GM23248 (cell line): ENCODE results near the gene IL32. TPM values are rescaled to one million over a fixed set of nuclear protein-coding genes. Genes with fewer than 3 reads are reported as not detected.
A peak's percentile ranks its signal among the peaks of the same experiment; 100 is the strongest.

Source experiments
- DNase-seq: peaks from one replicate; pipeline ENCODE4 v3.0.0-alpha.2; 2015
- H2AFZ ChIP-seq: fragments of 200-600 bp; sonication (generic); 2 replicates; pipeline ENCODE4 v1.6.1; 2016; ENCODE audit warnings: antibody characterized with exemption
- H3F3A ChIP-seq: fragments of 200-600 bp; sonication (generic); 2 replicates; pipeline ENCODE4 v1.6.1; 2016; ENCODE audit warnings: mild to moderate bottlenecking, antibody characterized with exemption, mixed run types; ENCODE audit not compliant: insufficient read depth
- H3K27ac ChIP-seq: fragments of 200-600 bp; sonication (generic); 2 replicates; pipeline ENCODE4 v1.5.1; 2016; ENCODE audit warnings: mild to moderate bottlenecking
- H3K27me3 ChIP-seq: fragments of 200-600 bp; sonication (generic); replicated peaks from 2 replicates; pipeline ENCODE4 v1.6.1; 2016; ENCODE audit warnings: mild to moderate bottlenecking; ENCODE audit not compliant: insufficient read depth
- H3K36me3 ChIP-seq: fragments of 200-600 bp; sonication (generic); 2 replicates; pipeline ENCODE4 v1.6.1; 2016; ENCODE audit warnings: low read depth, mild to moderate bottlenecking
- H3K4me1 ChIP-seq: fragments of 200-600 bp; sonication (generic); 2 replicates; pipeline ENCODE4 v1.6.1; 2016; ENCODE audit warnings: mild to moderate bottlenecking; ENCODE audit not compliant: insufficient read depth
- H3K4me2 ChIP-seq: fragments of 200-600 bp; sonication (generic); one replicate; pipeline ENCODE4 v1.6.1; 2016; ENCODE audit warnings: mild to moderate bottlenecking; ENCODE audit not compliant: unreplicated experiment
- H3K4me3 ChIP-seq: fragments of 200-600 bp; sonication (generic); 2 replicates; pipeline ENCODE4 v1.5.1; 2016; ENCODE audit warnings: mild to moderate bottlenecking
- H3K79me2 ChIP-seq: fragments of 200-600 bp; sonication (generic); 2 replicates; pipeline ENCODE4 v1.6.1; 2016; ENCODE audit warnings: mild to moderate bottlenecking; ENCODE audit not compliant: insufficient read depth
- H3K9ac ChIP-seq: fragments of 200-600 bp; sonication (generic); 2 replicates; pipeline ENCODE4 v1.6.1; 2016; ENCODE audit warnings: mild to moderate bottlenecking
- H3K9me2 ChIP-seq: fragments of 200-600 bp; sonication (generic); 2 replicates; pipeline ENCODE4 v1.6.1; 2016; ENCODE audit warnings: mixed run types, mild to moderate bottlenecking, moderate library complexity; ENCODE audit not compliant: insufficient read depth
- H3K9me3 ChIP-seq: fragments of 200-600 bp; sonication (generic); one replicate; pipeline ENCODE4 v1.6.1; 2017; ENCODE audit warnings: low read depth
- H4K20me1 ChIP-seq: fragments of 200-600 bp; sonication (generic); 2 replicates; pipeline ENCODE4 v1.6.0; 2016; ENCODE audit not compliant: insufficient read depth
- EZH2 ChIP-seq: fragments of 200-600 bp; sonication (generic); IDR thresholded peaks from 2 replicates; pipeline ENCODE4 v1.6.1; 2018; ENCODE audit warnings: antibody characterized with exemption, mild to moderate bottlenecking; ENCODE audit not compliant: insufficient read depth, poor library complexity, severe bottlenecking
- EZH2phosphoT487 ChIP-seq: fragments of 200-600 bp; sonication (generic); IDR thresholded peaks from 2 replicates; pipeline ENCODE4 v1.6.1; 2018; ENCODE audit warnings: antibody characterized with exemption, moderate library complexity, mild to moderate bottlenecking, low read depth; ENCODE audit not compliant: insufficient read depth
- WGBS, 2 experiments: methylation state at CpG; one replicate each; pipeline ENCODE4 v1.1.6; 2015 to 2017; ENCODE audit warnings: low lambda C conversion rate in 2 of 2, low coverage in 1 of 2; ENCODE audit errors: missing lambda C conversion rate in 2 of 2; 5-methylcytosine and 5-hydroxymethylcytosine counted together
- in situ Hi-C: fragments of 300-500 bp; cut with MboI; formaldehyde crosslinking; loops from 2 replicates; pipeline ENCODE4 v1.15.0; 2020
- polyA plus RNA-seq: library from polyadenylated mRNA; unstranded; fragments of >200 nt; fragmentation: Nextera tagmentation; extraction: Ambion mirVana; gene quantifications from 2 replicates; pipeline ENCODE4 v1.2.1, GENCODE V29; 2016
- total RNA-seq: library from RNA; depleted of rRNA; stranded (reverse); fragments of >200 nt; shearing (Covaris generic); gene quantifications from 2 replicates; pipeline ENCODE4 v1.2.3, GENCODE V29; 2014

IL32 gene
- total and polyA plus RNA-seq, 2 experiments from 2014 or later, result 0.76 to 1.0 TPM

GRCh38 chr16:3038256-3038655 is 27.2 kb upstream of the IL32 start:
- H3K9me2 ChIP-seq, result no peaks in the 10 kb centered on the region
- H3K27me3 ChIP-seq, result peaks cover 40% of the 10 kb centered on the region
- H3K4me3 ChIP-seq, result no peak overlapping the region
- H3K9me3 ChIP-seq, result no peaks in the 10 kb centered on the region
- H3K4me1 ChIP-seq, result no peaks in the 10 kb centered on the region
- WGBS, 2 experiments, result 22 to 27% methylated on average over 11 of the region's 11 CpGs
- no peak overlapping the region for H3K27ac ChIP-seq
- peak; percentile 10 for DNase-seq
- H3K79me2 ChIP-seq, result no peaks in the 10 kb centered on the region
- H3K9ac ChIP-seq, result no peak overlapping the region
- no peaks in the 10 kb centered on the region for H3F3A ChIP-seq
- in situ Hi-C loops, result no loop called here
- H2AFZ ChIP-seq, result no peak overlapping the region
- no peak for TF ChIP-seq EZH2
- TF ChIP-seq EZH2phosphoT487, result no peak
- H4K20me1 ChIP-seq, result no peaks in the 10 kb centered on the region
- H3K36me3 ChIP-seq, result no peaks in the 10 kb centered on the region
- H3K4me2 ChIP-seq, result no peak overlapping the region

DNA sequence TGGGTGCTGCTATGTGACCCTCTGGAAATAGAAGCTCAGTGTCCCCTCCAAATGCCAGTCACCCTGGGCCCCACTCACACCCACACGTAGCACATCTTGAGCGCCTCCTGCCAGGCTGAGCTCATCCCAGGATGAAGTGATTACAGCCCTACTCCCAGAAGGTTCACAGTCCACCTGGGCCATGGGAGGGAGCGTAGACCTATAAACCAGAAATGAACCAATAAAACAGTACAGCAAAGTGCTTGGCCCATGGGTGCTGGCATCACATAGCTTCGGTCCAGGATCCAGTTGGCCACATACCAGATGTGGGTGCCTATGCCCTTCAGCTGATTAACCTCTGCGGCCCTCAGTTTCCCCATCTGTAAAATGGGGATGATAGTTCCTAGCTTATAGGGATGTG is 26.5 kb upstream of the IL32 start:
- Histone ChIP-seq H2AFZ (no peak overlapping the region), H3K79me2 (no peaks in the 10 kb centered on the region), H3K9me3 (no peaks in the 10 kb centered on the region), H3K4me2 (no peak overlapping the region), H4K20me1 (no peaks in the 10 kb centered on the region), H3K4me1 (no peaks in the 10 kb centered on the region), H3K9ac (no peak overlapping the region), H3K4me3 (no peak overlapping the region), H3K9me2 (no peaks in the 10 kb centered on the region), H3K36me3 (no peaks in the 10 kb centered on the region), H3K27ac (no peak overlapping the region), H3F3A (no peaks in the 10 kb centered on the region), H3K27me3 (peaks cover 35% of the 10 kb centered on the region)
- WGBS, 2 experiments, result 65 to 70% methylated on average over 5 of the region's 5 CpGs
- no peak for TF ChIP-seq EZH2phosphoT487
- no peak for TF ChIP-seq EZH2
- DNase-seq, result no peak
- in situ Hi-C loops, result no loop called here

DNA sequence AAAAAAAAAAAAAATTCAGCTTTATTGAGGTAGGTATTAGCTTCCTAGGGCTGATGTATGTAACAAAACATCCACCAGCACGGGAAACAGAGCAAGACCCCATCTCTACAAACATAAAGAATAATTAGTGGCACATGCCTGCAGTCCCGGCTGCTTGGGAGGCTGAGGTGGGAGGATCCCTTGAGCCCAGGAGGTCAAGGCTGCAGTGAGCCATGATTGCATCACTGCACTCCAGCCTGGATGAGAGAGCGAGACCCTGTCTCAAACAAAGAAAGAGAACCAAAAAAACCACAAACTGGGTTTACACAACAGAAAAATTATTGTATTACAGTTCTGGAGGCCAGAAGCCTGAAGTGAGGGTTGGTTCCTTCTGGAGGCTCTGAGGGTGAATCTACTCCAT is 23.1 kb upstream of the IL32 start:
- Histone ChIP-seq H3K4me3 (no peak overlapping the region), H3K4me1 (no peaks in the 10 kb centered on the region), H3K9me3 (no peaks in the 10 kb centered on the region), H3K27me3 (peaks cover 37% of the 10 kb centered on the region), H3K36me3 (no peaks in the 10 kb centered on the region), H3K27ac (no peak overlapping the region), H4K20me1 (no peaks in the 10 kb centered on the region), H3K79me2 (no peaks in the 10 kb centered on the region), H3F3A (no peaks in the 10 kb centered on the region), H3K9ac (no peak overlapping the region), H3K4me2 (no peak overlapping the region), H2AFZ (no peak overlapping the region), H3K9me2 (no peaks in the 10 kb centered on the region)
- in situ Hi-C loops, result no loop called here
- 69 to 70% methylated on average over 3 of the region's 3 CpGs for WGBS, 2 experiments
- no peak for DNase-seq
- no peak for TF ChIP-seq EZH2
- no peak for TF ChIP-seq EZH2phosphoT487

- Histone ChIP-seq H3K9me2 (no peaks in the 10 kb centered on the region), H2AFZ (no peak overlapping the region), H3K79me2 (no peaks in the 10 kb centered on the region), H3K4me1 (no peaks in the 10 kb centered on the region), H3K4me2 (no peak overlapping the region), H4K20me1 (no peaks in the 10 kb centered on the region), H3K27ac (no peak overlapping the region), H3F3A (no peaks in the 10 kb centered on the region), H3K27me3 (peaks cover 32% of the 10 kb centered on the region), H3K4me3 (no peak overlapping the region), H3K9me3 (no peaks in the 10 kb centered on the region), H3K9ac (no peak overlapping the region), H3K36me3 (no peaks in the 10 kb centered on the region)
- 91 to 92% methylated on average over 6 of the region's 6 CpGs for WGBS, 2 experiments
- TF ChIP-seq EZH2phosphoT487 (0 out of 2 replicates have a peak, but pooled peaks have one; percentile 7), EZH2 (no peak)
- in situ Hi-C loops, result no loop called here
- DNase-seq, result no peak
Measured at GRCh38 chr16:3044708-3045107, 20.7 kb upstream of the IL32 start.
